ENCODE data around the gene ENTPD1. TPM values are rescaled to one million over a fixed set of nuclear protein-coding genes. Genes with fewer than 3 reads are reported as not detected.

The ENTPD1 gene
- polyA plus RNA-seq, 2 of the 4 experiments (the other 2 are of a cell fraction): 0.08 to 0.14 TPM

- FAIRE-seq: no peak
- no peaks in the 10 kb centered on the region for H3K4me1 ChIP-seq
- CTCF ChIA-PET: no interaction called here
- H3K27ac ChIP-seq: no peak overlapping the region
- no peaks in the 10 kb centered on the region for H3K9me3 ChIP-seq
- TF ChIP-seq USF2 (IDR thresholded peaks at IDR 0.05) (no peak), HMGXB4 (CRISPR knock-in tag; IDR thresholded peaks at IDR 0.05; ENCODE audit: borderline replicate concordance) (no peak), GATA3 (IDR thresholded peaks at IDR 0.05; ENCODE audit: borderline replicate concordance) (no peak), MAFK (IDR thresholded peaks at IDR 0.05; ENCODE audit: partially characterized antibody) (no peak), ATOH8 (CRISPR knock-in tag; IDR thresholded peaks at IDR 0.05; ENCODE audit: low read depth) (no peak), MAX (IDR thresholded peaks at IDR 0.05) (no peak)
- no peak for ATAC-seq
- H3K4me2 ChIP-seq: no peak overlapping the region
- no peak overlapping the region for H3K4me3 ChIP-seq
- WGBS (ENCODE audit: missing lambda C conversion rate): 3% methylated on average over 1 of the region's 1 CpG
- no peak for DNase-seq (ENCODE audit: low read depth in 1 of 2, low spot score in 1 of 2)
- POLR2A ChIA-PET: no interaction called here
Observed at GRCh38 chr10:95833042-95833610, 77.2 kb downstream of the ENTPD1 start.

GRCh38 chr10:95834406-95834805, 78.4 kb downstream of the ENTPD1 start:
- ATAC-seq (no peak), FAIRE-seq (no peak), DNase-seq (ENCODE audit: low read depth in 1 of 2, low spot score in 1 of 2) (no peak)
- WGBS (ENCODE audit: missing lambda C conversion rate): 67% methylated on average over 3 of the region's 3 CpGs
- TF ChIP-seq ZSCAN20 (CRISPR knock-in tag; IDR thresholded peaks at IDR 0.05): no peak
- TF ChIP-seq RNF2 (IDR thresholded peaks at IDR 0.05; ENCODE audit: borderline replicate concordance, low read depth): no peak
- TF ChIP-seq ZC3H11A (IDR thresholded peaks at IDR 0.05): no peak
- TF ChIP-seq FOXS1 (CRISPR knock-in tag; IDR thresholded peaks at IDR 0.05): no peak
- TF ChIP-seq RAD21 (conservative IDR thresholded peaks at IDR 0.05 in 1 of 2, IDR thresholded peaks at IDR 0.05 in 1 of 2): no peak
- TF ChIP-seq ELK1 (IDR thresholded peaks at IDR 0.05; ENCODE audit: low read depth, low read length): no peak
- POLR2A ChIA-PET: no interaction called here
- Histone ChIP-seq H3K27ac (no peak overlapping the region), H3K4me2 (no peak overlapping the region), H3K4me3 (no peak overlapping the region), H3K4me1 (no peaks in the 10 kb centered on the region), H3K9me3 (no peaks in the 10 kb centered on the region)
- CTCF ChIA-PET: interaction anchor here (1.0 to 1.5 kb wide), 3 partner anchors 13 to 141 kb away, joined by 3 to 6 read pairs (median 3); partner anchors contain the start of genes CC2D2B and TCTN3

- ATAC-seq: no peak
- no peaks in the 10 kb centered on the region for H3K4me1 ChIP-seq
- TF ChIP-seq PBX3 (IDR thresholded peaks at IDR 0.05) (no peak), NPAS2 (CRISPR knock-in tag; IDR thresholded peaks at IDR 0.05; ENCODE audit: borderline replicate concordance) (no peak), HES2 (IDR thresholded peaks at IDR 0.05) (no peak), HOXA7 (CRISPR knock-in tag; IDR thresholded peaks at IDR 0.05) (no peak), EHF (CRISPR knock-in tag; IDR thresholded peaks at IDR 0.05) (no peak), NFE2L2 (conservative IDR thresholded peaks at IDR 0.05; ENCODE audit: low read length) (no peak), GATA3 (IDR thresholded peaks at IDR 0.05; ENCODE audit: borderline replicate concordance) (no peak), MAZ (IDR thresholded peaks at IDR 0.05; ENCODE audit: borderline replicate concordance, low read depth, low read length) (no peak), RFX5 (IDR thresholded peaks at IDR 0.05) (no peak), TFCP2L1 (CRISPR knock-in tag; IDR thresholded peaks at IDR 0.05) (no peak), CEBPB (IDR thresholded peaks at IDR 0.05) (no peak), KDM5A (IDR thresholded peaks at IDR 0.05) (no peak), CHD2 (IDR thresholded peaks at IDR 0.05; ENCODE audit: low read length, partially characterized antibody) (no peak), HOXB5 (CRISPR knock-in tag; IDR thresholded peaks at IDR 0.05) (no peak)
Observed at GRCh38 chr10:95835149-95835860, 79.3 kb downstream of the ENTPD1 start.

More at GRCh38 chr10:95835149-95835860, 79.3 kb downstream of the ENTPD1 start:
- ChIA-PET CTCF (interaction anchor here (1.0 to 1.5 kb wide), 3 partner anchors 14 to 142 kb away, joined by 3 to 6 read pairs (median 3); partner anchors contain the start of genes CC2D2B and TCTN3), POLR2A (no interaction called here)
- no peak for FAIRE-seq
- WGBS (ENCODE audit: missing lambda C conversion rate): 3% methylated on average over 2 of the region's 2 CpGs
- no peak overlapping the region for H3K27ac ChIP-seq
- no peak overlapping the region for H3K4me3 ChIP-seq
- H3K9me3 ChIP-seq: no peaks in the 10 kb centered on the region
- no peak overlapping the region for H3K4me2 ChIP-seq
- DNase-seq (ENCODE audit: low read depth in 1 of 2, low spot score in 1 of 2): no peak
